ENCODE data around the gene COX8A.

COX8A gene

DNA sequence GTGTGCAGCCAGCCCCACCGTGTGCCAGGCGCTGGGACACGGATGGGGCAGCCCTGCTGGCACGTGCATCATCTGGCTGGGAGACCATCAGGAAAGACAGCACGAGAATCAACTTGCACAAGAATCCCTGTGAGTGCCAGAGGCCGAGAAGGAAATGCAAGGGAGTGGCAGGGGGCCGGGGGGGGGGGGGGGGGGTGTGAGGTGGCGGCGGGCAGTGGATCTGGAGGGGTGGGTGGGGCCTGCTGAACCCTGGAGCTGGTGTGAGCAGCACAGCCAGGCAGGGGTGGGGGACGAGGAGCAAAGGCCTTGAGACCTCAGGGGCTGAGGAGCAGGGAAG, 47.3 kb downstream of the COX8A start:
- no peak for DNase-seq (ENCODE audit: low spot score)

DNA sequence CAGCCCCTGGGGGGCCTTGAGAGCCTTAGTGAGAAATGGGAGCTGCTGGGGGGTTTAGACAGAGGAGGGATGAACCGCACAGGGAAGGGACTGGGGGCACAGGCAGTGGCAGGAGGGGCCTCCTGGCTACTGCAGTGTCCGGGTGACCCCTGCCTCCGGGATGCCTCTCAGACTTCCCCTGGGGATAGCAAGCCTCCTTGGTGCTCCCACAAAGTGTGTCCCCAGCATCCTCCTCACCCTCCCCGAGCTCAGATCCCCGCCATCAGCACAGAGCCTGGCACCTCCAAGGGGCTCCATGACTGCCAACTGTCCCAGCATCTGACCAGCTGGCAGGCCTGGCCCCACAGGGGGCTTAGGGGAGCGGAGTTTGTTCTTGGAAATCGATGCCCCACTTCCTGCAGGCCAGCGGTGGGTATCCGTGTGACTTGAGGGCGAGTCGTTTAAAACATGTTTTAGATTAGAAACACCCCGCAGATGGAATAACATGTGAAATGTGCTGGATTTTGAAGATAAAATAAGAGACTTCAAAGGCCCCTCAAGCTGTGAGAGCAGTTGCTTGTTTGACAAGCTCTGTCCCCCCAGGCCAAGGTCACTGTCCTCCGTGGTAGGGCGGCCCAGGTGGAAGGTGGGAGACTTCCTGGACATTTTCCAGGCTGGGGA, 47.8 kb downstream of the COX8A start:
- DNase-seq (ENCODE audit: low spot score): no peak

DNA sequence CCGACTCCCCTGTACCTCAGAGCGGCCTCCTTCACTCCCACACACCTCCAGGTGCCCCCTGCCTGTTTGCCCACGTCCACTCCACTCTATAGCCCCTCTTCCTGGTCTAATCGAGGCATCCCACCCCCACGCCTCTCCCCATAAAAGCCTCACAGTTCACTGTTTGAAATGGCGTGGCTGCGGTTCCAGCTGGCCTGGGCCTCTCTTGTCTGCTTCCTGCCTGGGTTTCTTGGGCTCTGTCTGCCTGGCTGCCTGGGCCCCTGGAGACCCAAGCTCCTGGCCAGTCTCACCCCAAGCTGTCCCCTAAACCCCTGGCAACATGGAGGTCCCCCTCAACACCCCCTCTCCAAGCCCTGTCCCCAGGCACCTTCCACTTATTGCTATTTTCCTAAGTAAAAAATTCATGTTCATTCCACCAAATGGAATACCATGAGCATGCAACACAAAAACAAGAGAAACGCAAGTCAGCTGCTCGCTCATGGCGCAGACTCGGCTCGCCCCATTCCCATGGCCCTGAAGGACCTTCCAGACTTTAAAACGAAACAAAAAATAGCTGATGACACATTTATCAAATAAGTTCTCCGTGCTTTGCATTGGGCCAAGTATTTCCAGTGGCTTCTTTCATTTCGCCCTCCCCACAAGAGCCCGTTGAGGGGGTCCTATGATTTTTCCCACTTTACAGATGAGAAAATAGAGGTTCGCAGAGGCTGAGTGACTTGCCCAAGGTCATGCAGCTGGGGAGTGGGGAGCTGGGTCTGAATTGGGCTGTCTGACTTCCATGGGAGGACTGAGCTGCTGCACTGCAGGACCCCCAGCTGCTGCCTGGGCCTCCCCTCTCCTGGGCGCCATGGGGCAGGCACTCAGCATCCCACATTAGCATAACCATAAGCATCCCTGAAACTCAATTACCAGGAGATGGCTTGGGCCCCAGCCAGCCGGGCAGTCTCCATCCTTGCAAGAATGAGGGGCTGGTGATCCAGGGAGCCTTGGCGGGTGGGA, 49.6 kb downstream of the COX8A start:
- DNase-seq (ENCODE audit: low spot score): no peak

DNA sequence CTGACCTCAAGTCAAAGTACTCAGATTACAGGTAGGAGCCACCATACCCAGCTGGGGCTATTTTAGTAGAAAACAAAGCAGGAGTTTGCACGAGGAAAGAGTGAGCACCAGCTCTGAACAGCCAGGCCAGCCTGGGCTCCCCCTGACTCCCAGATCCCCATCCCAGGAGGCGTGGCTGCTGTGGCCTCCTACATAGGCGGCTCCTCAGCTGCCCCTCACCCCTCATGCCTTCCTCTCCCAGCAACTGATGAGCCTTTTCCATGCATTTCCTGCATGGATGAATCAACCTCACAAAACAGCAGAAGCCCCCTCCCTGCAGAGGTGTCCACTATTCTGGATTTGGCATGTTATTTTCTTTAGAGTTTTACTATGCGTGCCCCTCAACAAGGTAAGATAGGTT, 50.8 kb downstream of the COX8A start:
- DNase-seq (ENCODE audit: low spot score): no peak

Measured in RKO (cell line).